ENCODE measurements around the gene DUSP1. TPM values are rescaled to one million over a fixed set of nuclear protein-coding genes. Genes with fewer than 3 reads are reported as not detected.

DUSP1 gene
- total and polyA plus RNA-seq, 9 of the 15 experiments (the other 6 are each of a cell fraction or from before 2014, with no cell fraction given), result 2.1 to 14.2 (median 8.5) TPM

DNA sequence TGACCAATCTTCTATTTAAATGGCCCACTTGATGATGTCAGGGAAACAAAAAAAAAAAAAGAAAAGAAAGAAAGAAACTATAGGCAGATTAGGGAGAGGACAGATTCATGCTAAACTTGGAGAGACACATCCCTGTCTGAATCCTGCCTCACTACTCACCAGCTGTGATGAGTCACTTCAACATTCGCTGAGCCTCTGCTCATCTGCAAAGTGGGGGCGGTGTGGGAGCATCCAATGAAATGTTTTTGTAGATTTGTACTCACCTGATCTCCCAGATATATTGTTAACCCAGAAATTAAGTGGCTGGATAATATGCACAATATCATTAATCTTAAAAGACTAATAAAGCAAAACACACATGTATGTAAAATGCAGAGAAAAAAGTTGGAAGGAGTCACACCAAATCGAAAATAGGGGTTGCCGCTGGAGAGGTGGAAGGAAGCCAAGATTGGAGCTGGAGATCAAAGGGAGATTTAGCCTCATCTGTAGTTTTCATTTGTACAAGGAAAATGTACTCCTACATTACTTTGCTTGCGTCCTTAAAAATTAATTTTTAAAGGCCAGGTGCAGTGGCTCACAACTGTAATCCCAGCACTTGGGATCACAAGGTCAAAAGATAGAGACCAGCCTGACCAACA is 46.0 kb upstream of the DUSP1 start (continued):
- no peak for TF ChIP-seq ZBTB1 (CRISPR knock-in tag; IDR thresholded peaks at IDR 0.05; ENCODE audit: borderline replicate concordance, low read depth)
- TF ChIP-seq PBX2 (CRISPR knock-in tag; IDR thresholded peaks at IDR 0.05; ENCODE audit: low read depth), result no peak
- TF ChIP-seq PBX2 (tag; conservative IDR thresholded peaks at IDR 0.05; ENCODE audit: low read depth), result 0 out of 2 replicates have a peak, but pooled peaks have one; percentile 35
- TF ChIP-seq TAL1 (IDR thresholded peaks at IDR 0.05), result no peak
- no peak for TF ChIP-seq TAF7 (tag; IDR thresholded peaks at IDR 0.05)
- no peak for TF ChIP-seq ETV1 (tag; conservative IDR thresholded peaks at IDR 0.05; ENCODE audit: low read depth)
- no peak for TF ChIP-seq NR4A1 (CRISPR knock-in tag; IDR thresholded peaks at IDR 0.05)
- TF ChIP-seq NR4A1 (tag; IDR thresholded peaks at IDR 0.05), result no peak
- TF ChIP-seq BRD9 (IDR thresholded peaks at IDR 0.05; ENCODE audit: low read depth, partially characterized antibody), result no peak
- TF ChIP-seq CHD2 (IDR thresholded peaks at IDR 0.05; ENCODE audit: low read depth, low read length), result no peak
- peak; percentile 60 for TF ChIP-seq ARID1B (IDR thresholded peaks at IDR 0.05)
- TF ChIP-seq STAT6 (CRISPR knock-in tag; IDR thresholded peaks at IDR 0.05), result no peak
- no peak for TF ChIP-seq ZNF395 (CRISPR knock-in tag; IDR thresholded peaks at IDR 0.05)
- no peak for TF ChIP-seq HMG20A (CRISPR knock-in tag; conservative IDR thresholded peaks at IDR 0.05)
- no peak for TF ChIP-seq ASH1L (IDR thresholded peaks at IDR 0.05; ENCODE audit: borderline replicate concordance, low read depth, partially characterized antibody)
- no peak for TF ChIP-seq AFF1 (IDR thresholded peaks at IDR 0.05; ENCODE audit: low read depth in 1 of 2, partially characterized antibody in 2 of 2)
